ENCODE data around the gene TCF4.

Gene TCF4

DNA sequence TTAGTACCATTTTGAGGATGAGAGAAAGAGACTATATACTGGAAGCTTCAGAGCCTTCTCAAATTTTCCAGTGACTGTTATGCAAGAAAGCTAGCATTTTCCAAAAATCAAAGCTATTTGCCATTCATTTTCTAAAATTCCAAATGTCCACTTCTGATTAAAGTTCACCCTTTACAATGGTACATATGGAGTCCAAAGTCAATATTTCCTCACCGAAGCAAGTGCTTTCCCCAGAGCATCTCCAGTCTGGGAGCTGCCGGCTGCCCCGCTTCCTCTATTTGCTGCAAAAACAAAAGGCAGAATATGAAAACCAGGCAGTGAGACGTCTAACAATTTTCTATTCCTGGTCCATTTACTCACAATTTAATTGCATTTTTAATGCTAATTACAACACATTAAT is 326.7 kb downstream of the TCF4 start:
- ATAC-seq = no peak
- TF ChIP-seq SNAI2 (CRISPR knock-in tag; IDR thresholded peaks at IDR 0.05) = no peak

DNA sequence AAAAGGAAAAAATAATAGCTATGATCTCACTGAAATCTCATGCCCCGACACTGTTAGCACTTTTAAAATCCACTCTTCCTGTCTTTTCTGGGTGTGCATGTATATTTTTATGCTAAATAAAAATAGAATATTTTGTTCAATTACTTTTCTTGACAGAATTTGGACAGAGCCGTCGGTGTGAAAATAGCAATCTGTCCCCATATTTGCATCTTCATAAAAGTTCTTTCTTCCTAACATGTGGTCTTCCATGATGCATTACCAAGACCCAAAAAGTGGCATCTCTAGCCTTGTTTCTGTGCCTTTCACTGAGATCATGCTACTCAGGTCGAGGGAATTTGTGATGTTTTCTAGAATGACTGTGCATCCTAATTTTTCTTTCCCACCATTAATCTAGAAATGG is 329.9 kb downstream of the TCF4 start:
- ATAC-seq = no peak
- TF ChIP-seq ISL1 (CRISPR knock-in tag; IDR thresholded peaks at IDR 0.05) = no peak
- TF ChIP-seq, protein P1, sequence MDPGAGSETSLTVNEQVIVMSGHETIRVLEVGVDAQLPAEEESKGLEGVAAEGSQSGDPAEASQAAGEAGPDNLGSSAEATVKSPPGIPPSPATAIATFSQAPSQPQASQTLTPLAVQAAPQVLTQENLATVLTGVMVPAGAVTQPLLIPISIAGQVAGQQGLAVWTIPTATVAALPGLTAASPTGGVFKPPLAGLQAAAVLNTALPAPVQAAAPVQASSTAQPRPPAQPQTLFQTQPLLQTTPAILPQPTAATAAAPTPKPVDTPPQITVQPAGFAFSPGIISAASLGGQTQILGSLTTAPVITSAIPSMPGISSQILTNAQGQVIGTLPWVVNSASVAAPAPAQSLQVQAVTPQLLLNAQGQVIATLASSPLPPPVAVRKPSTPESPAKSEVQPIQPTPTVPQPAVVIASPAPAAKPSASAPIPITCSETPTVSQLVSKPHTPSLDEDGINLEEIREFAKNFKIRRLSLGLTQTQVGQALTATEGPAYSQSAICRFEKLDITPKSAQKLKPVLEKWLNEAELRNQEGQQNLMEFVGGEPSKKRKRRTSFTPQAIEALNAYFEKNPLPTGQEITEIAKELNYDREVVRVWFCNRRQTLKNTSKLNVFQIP (CRISPR knock-in tag; IDR thresholded peaks at IDR 0.05; ENCODE audit: borderline replicate concordance, low read depth) = no peak
- no peak for TF ChIP-seq BACH2 (CRISPR knock-in tag; IDR thresholded peaks at IDR 0.05; ENCODE audit: borderline replicate concordance)
- TF ChIP-seq, protein P2, sequence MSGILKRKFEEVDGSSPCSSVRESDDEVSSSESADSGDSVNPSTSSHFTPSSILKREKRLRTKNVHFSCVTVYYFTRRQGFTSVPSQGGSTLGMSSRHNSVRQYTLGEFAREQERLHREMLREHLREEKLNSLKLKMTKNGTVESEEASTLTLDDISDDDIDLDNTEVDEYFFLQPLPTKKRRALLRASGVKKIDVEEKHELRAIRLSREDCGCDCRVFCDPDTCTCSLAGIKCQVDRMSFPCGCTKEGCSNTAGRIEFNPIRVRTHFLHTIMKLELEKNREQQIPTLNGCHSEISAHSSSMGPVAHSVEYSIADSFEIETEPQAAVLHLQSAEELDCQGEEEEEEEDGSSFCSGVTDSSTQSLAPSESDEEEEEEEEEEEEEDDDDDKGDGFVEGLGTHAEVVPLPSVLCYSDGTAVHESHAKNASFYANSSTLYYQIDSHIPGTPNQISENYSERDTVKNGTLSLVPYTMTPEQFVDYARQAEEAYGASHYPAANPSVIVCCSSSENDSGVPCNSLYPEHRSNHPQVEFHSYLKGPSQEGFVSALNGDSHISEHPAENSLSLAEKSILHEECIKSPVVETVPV (CRISPR knock-in tag; IDR thresholded peaks at IDR 0.05) = no peak
- no peak for TF ChIP-seq ARNTL (CRISPR knock-in tag; IDR thresholded peaks at IDR 0.05; ENCODE audit: borderline replicate concordance, low read depth)
- no peak for TF ChIP-seq ZFP30 (CRISPR knock-in tag; IDR thresholded peaks at IDR 0.05)
- TF ChIP-seq PPARA (CRISPR knock-in tag; IDR thresholded peaks at IDR 0.05; ENCODE audit: borderline replicate concordance) = no peak
- no peak for TF ChIP-seq ZNF70 (CRISPR knock-in tag; IDR thresholded peaks at IDR 0.05)
- TF ChIP-seq, protein P3, sequence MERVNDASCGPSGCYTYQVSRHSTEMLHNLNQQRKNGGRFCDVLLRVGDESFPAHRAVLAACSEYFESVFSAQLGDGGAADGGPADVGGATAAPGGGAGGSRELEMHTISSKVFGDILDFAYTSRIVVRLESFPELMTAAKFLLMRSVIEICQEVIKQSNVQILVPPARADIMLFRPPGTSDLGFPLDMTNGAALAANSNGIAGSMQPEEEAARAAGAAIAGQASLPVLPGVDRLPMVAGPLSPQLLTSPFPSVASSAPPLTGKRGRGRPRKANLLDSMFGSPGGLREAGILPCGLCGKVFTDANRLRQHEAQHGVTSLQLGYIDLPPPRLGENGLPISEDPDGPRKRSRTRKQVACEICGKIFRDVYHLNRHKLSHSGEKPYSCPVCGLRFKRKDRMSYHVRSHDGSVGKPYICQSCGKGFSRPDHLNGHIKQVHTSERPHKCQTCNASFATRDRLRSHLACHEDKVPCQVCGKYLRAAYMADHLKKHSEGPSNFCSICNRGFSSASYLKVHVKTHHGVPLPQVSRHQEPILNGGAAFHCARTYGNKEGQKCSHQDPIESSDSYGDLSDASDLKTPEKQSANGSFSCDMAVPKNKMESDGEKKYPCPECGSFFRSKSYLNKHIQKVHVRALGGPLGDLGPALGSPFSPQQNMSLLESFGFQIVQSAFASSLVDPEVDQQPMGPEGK (CRISPR knock-in tag; IDR thresholded peaks at IDR 0.05; ENCODE audit: borderline replicate concordance) = no peak
- TF ChIP-seq GLIS3 (CRISPR knock-in tag; IDR thresholded peaks at IDR 0.05) = no peak
- TF ChIP-seq, protein P4, sequence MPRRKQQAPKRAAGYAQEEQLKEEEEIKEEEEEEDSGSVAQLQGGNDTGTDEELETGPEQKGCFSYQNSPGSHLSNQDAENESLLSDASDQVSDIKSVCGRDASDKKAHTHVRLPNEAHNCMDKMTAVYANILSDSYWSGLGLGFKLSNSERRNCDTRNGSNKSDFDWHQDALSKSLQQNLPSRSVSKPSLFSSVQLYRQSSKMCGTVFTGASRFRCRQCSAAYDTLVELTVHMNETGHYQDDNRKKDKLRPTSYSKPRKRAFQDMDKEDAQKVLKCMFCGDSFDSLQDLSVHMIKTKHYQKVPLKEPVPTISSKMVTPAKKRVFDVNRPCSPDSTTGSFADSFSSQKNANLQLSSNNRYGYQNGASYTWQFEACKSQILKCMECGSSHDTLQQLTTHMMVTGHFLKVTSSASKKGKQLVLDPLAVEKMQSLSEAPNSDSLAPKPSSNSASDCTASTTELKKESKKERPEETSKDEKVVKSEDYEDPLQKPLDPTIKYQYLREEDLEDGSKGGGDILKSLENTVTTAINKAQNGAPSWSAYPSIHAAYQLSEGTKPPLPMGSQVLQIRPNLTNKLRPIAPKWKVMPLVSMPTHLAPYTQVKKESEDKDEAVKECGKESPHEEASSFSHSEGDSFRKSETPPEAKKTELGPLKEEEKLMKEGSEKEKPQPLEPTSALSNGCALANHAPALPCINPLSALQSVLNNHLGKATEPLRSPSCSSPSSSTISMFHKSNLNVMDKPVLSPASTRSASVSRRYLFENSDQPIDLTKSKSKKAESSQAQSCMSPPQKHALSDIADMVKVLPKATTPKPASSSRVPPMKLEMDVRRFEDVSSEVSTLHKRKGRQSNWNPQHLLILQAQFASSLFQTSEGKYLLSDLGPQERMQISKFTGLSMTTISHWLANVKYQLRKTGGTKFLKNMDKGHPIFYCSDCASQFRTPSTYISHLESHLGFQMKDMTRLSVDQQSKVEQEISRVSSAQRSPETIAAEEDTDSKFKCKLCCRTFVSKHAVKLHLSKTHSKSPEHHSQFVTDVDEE (CRISPR knock-in tag; IDR thresholded peaks at IDR 0.05) = no peak
- TF ChIP-seq ZNF8 (CRISPR knock-in tag; IDR thresholded peaks at IDR 0.05) = no peak
- TF ChIP-seq SNAI2 (CRISPR knock-in tag; IDR thresholded peaks at IDR 0.05) = no peak
- no peak for TF ChIP-seq ESRRG (CRISPR knock-in tag; IDR thresholded peaks at IDR 0.05)
- TF ChIP-seq TOX (CRISPR knock-in tag; IDR thresholded peaks at IDR 0.05; ENCODE audit: borderline replicate concordance) = no peak
- TF ChIP-seq ZC3H10 (CRISPR knock-in tag; IDR thresholded peaks at IDR 0.05) = no peak
- no peak for TF ChIP-seq ZNF565 (CRISPR knock-in tag; conservative IDR thresholded peaks at IDR 0.05; ENCODE audit: low read depth)
- TF ChIP-seq RARB (CRISPR knock-in tag; IDR thresholded peaks at IDR 0.05) = no peak
- TF ChIP-seq, protein P5, sequence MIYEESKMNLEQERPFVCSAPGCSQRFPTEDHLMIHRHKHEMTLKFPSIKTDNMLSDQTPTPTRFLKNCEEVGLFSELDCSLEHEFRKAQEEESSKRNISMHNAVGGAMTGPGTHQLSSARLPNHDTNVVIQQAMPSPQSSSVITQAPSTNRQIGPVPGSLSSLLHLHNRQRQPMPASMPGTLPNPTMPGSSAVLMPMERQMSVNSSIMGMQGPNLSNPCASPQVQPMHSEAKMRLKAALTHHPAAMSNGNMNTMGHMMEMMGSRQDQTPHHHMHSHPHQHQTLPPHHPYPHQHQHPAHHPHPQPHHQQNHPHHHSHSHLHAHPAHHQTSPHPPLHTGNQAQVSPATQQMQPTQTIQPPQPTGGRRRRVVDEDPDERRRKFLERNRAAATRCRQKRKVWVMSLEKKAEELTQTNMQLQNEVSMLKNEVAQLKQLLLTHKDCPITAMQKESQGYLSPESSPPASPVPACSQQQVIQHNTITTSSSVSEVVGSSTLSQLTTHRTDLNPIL (CRISPR knock-in tag; IDR thresholded peaks at IDR 0.05; ENCODE audit: low read depth) = no peak
- no peak for TF ChIP-seq CSDC2 (CRISPR knock-in tag; IDR thresholded peaks at IDR 0.05)

DNA sequence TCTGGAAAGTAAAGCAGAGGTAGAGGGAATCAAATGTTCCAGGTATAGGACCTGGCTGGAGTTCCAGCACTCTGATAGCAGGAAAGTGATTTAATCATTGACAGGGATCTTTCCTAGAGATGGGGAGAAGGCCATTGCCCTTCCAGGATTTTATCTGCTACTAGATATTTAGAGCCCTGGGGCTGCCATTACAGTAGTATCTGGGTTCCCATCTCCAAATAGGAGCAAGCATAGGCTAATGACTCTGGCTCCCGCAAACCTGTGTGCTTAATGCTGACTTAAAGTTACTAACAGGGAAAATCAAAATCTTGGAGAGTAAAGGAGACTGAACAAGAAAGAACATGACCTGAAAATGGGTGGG is 331.1 kb downstream of the TCF4 start:
- peak; percentile 26 for ATAC-seq
- TF ChIP-seq, protein P4 (CRISPR knock-in tag; IDR thresholded peaks at IDR 0.05) = peak; percentile 36; the same call in 1 of the 2 replicates
- no peak for TF ChIP-seq TOX (CRISPR knock-in tag; IDR thresholded peaks at IDR 0.05; ENCODE audit: borderline replicate concordance)

All from SK-N-SH treated with all-trans-retinoic acid at 6 μM for 48 hours (cell line).